CD4-positive, alpha-beta T cell treated with Interleukin-21 for 1 hour (primary cell): ENCODE data around the gene ZCCHC7.
"Not testable (repeated sequence)": the region's sequence is repeated elsewhere in the genome, so short reads cannot be mapped to it uniquely, and the experiment has no call there.

Source experiments
- DNase-seq: peaks from one replicate; pipeline ENCODE4 v3.0.0-alpha.2; 2020

ZCCHC7 gene

GRCh38 chr9:37121881-37122280, 1.5 kb downstream of the ZCCHC7 start:
- DNase-seq = no peak

DNA sequence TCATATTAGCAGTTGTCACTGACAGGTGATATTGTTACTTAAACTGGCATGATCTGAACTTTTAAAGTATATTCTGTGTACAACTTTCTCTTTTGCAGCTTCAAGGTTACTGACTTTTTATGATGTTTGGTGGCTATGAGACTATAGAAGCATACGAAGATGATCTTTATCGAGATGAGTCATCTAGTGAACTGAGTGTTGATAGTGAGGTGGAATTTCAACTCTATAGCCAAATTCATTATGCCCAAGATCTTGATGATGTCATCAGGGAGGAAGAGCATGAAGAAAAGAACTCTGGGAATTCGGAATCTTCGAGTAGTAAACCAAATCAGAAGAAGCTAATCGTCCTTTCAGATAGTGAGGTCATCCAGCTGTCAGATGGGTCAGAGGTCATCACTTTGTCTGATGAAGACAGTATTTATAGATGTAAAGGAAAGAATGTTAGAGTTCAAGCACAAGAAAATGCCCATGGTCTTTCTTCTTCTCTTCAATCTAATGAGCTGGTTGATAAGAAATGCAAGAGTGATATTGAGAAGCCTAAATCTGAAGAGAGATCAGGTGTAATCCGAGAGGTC, 5.9 kb downstream of the ZCCHC7 start:
- DNase-seq = no peak

GRCh38 chr9:37127018-37127417, 6.6 kb downstream of the ZCCHC7 start:
- DNase-seq = no peak

DNA sequence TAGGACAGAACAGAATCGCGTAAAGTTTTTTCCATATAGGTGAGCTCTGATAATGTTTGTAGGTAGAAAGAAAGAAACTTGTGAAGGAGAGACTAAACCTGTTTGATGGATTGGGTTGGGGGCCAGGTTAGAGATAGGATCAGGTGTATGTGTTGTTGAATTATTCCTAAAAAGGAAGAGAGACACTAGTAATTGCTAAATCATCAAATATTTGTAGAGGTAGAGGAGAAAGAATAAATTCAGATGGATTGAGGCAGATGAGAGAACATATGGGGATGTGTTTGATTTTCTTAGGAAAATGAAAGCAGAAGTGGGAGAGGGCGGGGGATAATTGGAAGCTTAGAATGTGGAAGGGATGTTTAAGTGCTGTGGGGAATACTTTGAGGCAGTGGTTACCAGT, 7.7 kb downstream of the ZCCHC7 start:
- no peak for DNase-seq

DNA sequence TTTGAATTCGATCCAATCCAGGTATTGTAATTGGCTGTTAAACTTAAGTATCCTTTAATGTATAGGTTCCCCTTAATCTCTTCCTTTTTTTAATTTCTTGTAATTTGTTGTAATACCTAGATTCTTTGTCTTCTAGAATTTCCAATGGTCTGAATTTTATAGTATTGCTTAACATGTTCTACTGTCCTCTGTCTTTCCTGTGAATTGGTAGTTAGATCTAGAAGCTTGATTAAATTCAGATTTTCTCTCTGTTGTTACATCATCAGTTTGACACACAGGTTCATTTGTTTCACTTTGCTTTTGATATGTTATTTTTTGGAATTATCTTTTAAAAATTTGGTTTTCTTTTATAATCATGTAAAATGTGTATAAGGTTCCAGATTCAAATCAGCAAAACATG, 13.8 kb downstream of the ZCCHC7 start:
- DNase-seq = no peak

GRCh38 chr9:37141015-37141414, 20.6 kb downstream of the ZCCHC7 start:
- DNase-seq = no peak

GRCh38 chr9:37144762-37145161, 24.4 kb downstream of the ZCCHC7 start:
- DNase-seq = no peak

- peak; percentile 53 for DNase-seq
These were observed 26.0 kb downstream of the ZCCHC7 start for GRCh38 chr9:37146410-37146809.

- no peak for DNase-seq
These were observed 27.8 kb downstream of the ZCCHC7 start for GRCh38 chr9:37148181-37148580.

DNA sequence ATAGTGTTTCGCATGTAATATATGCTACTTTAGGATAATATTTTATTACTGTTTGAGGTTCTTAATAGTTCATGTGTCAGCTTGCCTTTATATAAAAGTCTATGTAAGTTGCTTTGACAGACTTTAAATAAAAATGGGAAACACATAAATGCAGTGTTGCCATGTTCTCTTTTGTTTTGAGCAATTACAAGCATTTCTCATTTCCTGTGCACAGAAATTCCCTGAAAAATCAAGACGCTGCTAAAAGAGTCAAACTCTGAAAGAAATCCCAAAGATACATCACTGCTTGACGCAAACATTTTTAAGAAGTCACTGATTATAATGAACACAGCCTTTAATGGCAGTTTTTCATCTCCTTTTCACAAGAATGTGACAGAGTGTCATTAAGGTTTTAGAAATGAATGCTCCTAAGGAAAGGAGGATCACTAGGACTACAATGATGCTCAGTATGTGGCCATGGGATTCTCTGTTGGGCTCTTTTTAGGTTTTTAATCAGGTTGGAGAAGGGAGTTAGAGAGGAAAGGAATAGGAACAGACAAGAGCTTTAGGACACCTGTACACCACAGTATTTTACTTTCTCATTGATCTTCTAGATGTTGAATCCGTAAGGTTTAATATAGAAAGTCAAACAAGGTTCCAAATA, 29.4 kb downstream of the ZCCHC7 start:
- no peak for DNase-seq

DNA sequence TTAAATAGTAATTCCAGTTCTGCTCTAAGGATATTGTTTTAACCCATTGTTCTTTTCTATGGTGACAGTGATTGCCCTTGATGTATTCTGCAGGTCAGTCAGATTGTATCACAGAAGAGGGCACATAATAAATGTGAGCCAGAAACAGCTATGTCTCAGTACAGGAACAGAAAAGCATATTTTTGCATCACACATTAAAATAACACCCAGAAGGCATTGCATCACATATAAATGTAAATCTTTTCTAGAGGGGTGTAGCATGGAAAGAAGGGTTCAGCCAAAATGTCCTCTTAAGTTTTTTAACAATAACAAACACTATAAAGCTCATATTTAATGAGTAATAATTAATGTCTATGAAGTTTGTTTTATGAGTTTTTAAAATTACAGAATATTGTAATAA, 30.0 kb downstream of the ZCCHC7 start:
- no peak for DNase-seq

GRCh38 chr9:37151812-37152211, 31.4 kb downstream of the ZCCHC7 start:
- no peak for DNase-seq

GRCh38 chr9:37152365-37152764, 32.0 kb downstream of the ZCCHC7 start:
- DNase-seq = no peak

GRCh38 chr9:37155601-37156000, 35.2 kb downstream of the ZCCHC7 start:
- no peak for DNase-seq

DNA sequence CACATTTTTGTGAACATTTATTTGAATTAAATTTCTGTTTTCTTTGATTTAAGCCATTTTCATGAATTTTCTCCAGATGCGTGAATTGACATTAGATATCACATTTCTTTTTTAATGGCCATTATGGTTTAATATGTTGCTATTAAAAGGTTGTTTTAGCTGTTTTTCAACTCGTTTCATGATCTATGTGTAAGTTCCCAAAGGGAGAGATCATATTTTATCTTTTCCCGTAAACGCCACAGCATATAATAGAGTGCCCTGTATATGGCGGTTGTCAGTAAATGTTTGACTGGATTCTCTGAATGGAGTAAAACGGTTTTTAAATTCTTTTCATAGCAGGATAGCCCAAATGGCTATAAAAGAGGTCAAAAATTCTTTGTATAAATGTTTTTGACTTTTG, 35.8 kb downstream of the ZCCHC7 start:
- no peak for DNase-seq

DNA sequence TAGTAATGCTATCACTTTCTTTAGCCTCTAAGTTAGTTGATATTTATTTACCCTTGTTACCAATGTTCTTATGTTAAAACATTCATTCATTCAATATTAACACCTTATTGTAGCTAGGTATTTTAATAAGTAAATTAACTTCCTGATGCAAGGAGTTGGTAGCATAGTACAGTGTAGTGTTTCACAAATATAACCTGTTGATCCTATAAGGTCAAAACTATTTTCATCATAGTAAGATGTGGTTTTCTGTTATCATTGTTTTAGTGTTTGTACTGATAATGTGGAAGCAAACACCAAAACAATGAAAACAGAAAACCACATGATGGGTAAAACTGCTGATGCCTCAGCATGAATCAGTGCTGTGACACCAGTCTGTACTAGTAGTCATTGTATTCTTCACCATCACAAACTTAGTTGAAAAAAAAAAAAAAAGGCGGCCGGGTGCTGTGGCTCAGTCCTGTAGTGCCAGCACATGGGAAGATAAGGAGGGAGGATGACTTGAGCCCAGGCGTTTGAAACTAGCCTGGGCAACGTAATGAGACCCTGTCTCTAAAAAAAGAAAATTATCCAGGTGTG, 36.5 kb downstream of the ZCCHC7 start:
- DNase-seq = no peak

DNA sequence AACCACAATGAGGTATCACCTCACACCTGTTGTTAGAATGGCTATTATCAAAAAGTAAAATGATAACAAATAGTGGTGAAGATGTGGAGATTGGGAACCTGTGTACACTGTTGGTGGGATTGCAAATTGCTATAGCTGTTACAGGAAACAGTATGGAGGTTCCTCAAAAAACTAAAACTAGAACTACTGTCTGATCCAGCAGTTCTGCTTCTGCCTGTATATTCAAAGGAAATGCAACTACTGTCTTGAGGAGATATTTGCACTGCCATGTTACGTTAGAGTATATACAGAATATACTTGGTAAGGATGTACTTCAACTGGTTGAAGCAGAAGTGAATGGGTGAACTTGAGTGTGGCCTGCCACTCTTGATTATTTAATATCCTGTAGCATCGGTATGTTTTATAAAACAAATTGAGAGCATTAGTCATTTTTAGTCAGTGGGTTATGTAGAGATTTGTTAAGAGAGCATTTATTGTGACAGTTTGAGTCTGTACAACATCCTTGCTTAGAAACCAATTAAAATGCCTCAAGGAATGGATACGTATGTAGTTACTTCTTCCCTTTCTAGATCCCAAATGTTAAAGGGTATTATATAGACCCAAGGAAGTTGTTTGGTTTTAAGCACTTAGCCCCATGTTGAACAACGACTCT, 37.5 kb downstream of the ZCCHC7 start:
- DNase-seq = no peak

- no peak for DNase-seq
These were observed 42.9 kb downstream of the ZCCHC7 start for GRCh38 chr9:37163299-37163698.

- not testable (repeated sequence) for DNase-seq
These were observed 44.0 kb downstream of the ZCCHC7 start for GRCh38 chr9:37164335-37164734.

DNA sequence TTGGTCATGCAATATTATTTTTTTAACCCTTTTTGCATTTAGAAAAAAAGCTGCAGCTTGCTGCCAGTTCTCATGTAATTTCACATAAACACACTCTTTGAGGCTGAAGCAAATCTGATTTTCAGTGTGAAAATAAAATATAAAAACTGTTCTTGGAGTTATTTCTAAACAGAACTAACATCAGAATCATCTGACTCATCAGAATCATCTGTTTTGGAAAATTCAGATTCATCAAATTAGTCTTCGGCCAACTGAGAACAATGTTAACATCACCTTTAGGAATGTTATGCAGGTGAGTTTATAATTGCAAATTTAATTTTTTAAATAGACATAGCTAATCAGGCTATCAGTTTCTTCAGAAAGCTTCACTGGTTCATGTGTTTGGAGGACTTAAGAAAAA, 45.3 kb downstream of the ZCCHC7 start:
- DNase-seq = no peak

DNA sequence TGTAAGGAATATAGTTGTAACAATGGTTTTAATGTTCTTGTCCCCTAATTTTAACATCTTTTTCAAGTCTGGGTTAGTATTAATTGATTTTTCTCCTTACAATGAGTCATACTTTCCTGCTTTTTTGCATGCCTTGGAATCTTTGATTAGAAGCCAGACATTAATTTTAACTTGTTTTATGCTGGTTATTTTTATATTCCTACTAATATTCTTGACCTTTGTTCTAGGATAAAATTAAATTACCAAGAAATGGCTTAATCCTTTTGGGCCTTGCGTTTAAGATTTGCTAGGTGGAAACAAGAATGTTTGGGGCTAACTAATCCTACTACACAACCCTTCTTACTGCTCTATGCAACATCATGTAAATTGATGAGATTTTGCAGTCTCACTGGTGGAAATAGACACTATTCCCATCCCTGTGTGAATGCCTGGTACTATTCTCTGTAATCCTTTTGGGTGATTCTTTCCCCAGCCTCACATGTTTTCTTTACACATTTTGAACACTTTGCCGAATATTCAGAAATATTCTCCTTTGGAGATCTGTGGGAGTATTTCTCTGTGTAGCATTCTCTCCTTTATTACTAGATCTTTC, 47.2 kb downstream of the ZCCHC7 start:
- DNase-seq = no peak

DNA sequence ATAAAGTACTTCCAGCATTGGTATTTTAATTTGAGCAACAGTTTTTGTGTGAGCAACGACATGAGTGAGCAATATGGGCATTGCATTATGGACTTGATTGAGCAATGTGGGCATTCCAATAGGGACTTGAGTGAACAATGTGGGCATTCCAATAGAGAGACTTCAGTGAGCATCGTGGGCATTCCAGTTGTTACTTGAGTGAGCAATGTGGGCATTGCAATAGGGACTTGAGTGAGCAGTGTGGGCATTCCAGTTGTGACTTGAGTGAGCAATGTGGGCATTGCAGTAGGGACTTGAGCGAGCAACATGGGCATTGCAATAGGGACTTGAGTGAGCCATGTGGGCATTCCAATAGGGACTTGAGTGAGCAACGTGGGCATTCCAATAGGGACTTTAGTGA, 52.2 kb downstream of the ZCCHC7 start:
- no peak for DNase-seq

GRCh38 chr9:37174247-37174646, 53.9 kb downstream of the ZCCHC7 start:
- DNase-seq = no peak

DNA sequence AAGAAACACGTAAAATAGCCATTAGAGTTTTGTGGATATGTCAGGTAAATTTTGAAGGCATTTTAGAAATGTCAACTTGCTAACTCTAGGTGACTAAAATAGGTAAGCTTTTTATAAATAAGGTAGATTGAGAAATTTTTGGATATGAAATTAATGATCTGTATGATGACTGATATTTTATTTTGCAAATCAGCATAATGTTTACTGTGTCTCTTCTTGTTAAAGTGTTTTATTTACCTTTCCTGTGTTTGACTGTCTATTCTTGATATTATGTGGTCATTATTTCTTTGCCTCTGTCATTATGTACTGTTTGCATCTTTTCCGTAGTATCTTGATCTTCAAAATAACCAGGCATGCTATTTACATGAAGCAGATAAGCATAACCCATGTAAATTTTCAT, 58.4 kb downstream of the ZCCHC7 start:
- no peak for DNase-seq
